HepG2 (cell line): ENCODE data around the gene DLG2. TPM values are rescaled to one million over a fixed set of nuclear protein-coding genes. Genes with fewer than 3 reads are reported as not detected.

Experiments used
- ARNT2 ChIP-seq: sonication (generic); formaldehyde crosslinking; IDR thresholded peaks from 2 replicates; pipeline ENCODE4 v1.8.0; 2022; ENCODE audit warnings: mild to moderate bottlenecking, low read depth, missing genetic modification reagents, moderate library complexity
- HOMEZ ChIP-seq: IDR thresholded peaks from 2 replicates; pipeline ENCODE4 v1.6.1; 2016; ENCODE audit warnings: low read depth
- PAF1 ChIP-seq: IDR thresholded peaks from 2 replicates; pipeline ENCODE4 v1.6.1; 2016; ENCODE audit warnings: missing genetic modification reagents, missing compliant biosample characterization
- PRDM15 ChIP-seq: sonication (generic); formaldehyde crosslinking; IDR thresholded peaks from 2 replicates; pipeline ENCODE4 v1.4.0; 2020; ENCODE audit warnings: missing genetic modification reagents
- STAT6 ChIP-seq: sonication (generic); formaldehyde crosslinking; IDR thresholded peaks from 2 replicates; pipeline ENCODE4 v1.4.0; 2020; ENCODE audit warnings: missing genetic modification reagents, mild to moderate bottlenecking, borderline replicate concordance
- ZNF34 ChIP-seq: sonication (generic); formaldehyde crosslinking; IDR thresholded peaks from 2 replicates; pipeline ENCODE4 v1.4.0; 2020; ENCODE audit warnings: mild to moderate bottlenecking, missing genetic modification reagents, borderline replicate concordance
- polyA plus RNA-seq, 8 experiments: library from polyadenylated mRNA; depleted of rRNA in 3 of 8; stranded (reverse) in 7 of 8; unstranded in 1 of 8; fragments of >200 nt; fragmentation: Illumina TruSeq in 4 of 8; extraction: Trizol in 4 of 8; gene quantifications; 2 replicates each; pipeline versions ENCODE4 v1.2.1 to v1.2.3, GENCODE V29; 2011 to 2016; ENCODE audit warnings: low read depth in 4 of 8, missing spikeins in 1 of 8, mixed read lengths in 1 of 8; ENCODE audit not compliant: insufficient read depth in 1 of 8
- total RNA-seq, 5 experiments: library from RNA; depleted of rRNA; stranded (reverse); fragments of >200 nt; fragmentation: Illumina TruSeq; extraction: Trizol; gene quantifications; 2 replicates each; pipeline ENCODE4 v1.2.3, GENCODE V29; 2016; ENCODE audit warnings: low read depth in 1 of 5
- TF ChIP-seq, protein P1 (sequence below): sonication (generic); formaldehyde crosslinking; IDR thresholded peaks from 2 replicates; pipeline ENCODE4 v1.5.0; 2020; ENCODE audit warnings: missing genetic modification reagents, mild to moderate bottlenecking, borderline replicate concordance
- TF ChIP-seq, protein P2 (sequence below): IDR thresholded peaks from 2 replicates; pipeline ENCODE4 v1.6.1; 2016; ENCODE audit warnings: low read depth, control low read depth
- TF ChIP-seq, protein P3 (sequence below): sonication (generic); formaldehyde crosslinking; IDR thresholded peaks from 2 replicates; pipeline ENCODE4 v1.5.0; 2020; ENCODE audit warnings: mild to moderate bottlenecking, missing genetic modification reagents, borderline replicate concordance

Gene DLG2
- total and polyA plus RNA-seq, 2 of the 13 experiments (the other 11 are each of a cell fraction or from before 2014, with no cell fraction given) = 0.46 to 1.0 TPM

DNA sequence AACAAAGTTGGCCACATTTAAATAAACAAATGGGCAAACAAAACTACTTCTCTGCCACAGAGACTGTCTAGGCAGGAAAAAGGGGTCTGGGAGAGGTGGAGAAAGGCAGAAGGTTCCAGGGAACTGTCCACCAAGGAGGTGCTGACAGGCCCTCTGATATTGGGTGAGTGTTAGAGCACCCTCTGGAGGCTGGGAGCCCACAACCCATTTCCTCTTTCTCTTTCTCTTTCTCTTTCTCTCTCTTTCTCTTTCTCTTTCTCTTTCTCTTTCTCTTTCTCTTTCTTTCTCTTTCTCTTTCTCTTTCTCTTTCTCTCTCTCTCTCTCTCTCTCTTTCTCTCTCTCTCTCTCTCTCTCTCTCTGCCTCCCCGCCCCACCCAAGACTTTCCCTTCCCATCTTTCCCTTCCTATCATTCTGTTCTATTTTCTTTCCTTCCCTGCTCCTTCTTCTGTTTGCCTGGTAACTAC is 912.8 kb downstream of the DLG2 start (continued):
- TF ChIP-seq, protein P1, sequence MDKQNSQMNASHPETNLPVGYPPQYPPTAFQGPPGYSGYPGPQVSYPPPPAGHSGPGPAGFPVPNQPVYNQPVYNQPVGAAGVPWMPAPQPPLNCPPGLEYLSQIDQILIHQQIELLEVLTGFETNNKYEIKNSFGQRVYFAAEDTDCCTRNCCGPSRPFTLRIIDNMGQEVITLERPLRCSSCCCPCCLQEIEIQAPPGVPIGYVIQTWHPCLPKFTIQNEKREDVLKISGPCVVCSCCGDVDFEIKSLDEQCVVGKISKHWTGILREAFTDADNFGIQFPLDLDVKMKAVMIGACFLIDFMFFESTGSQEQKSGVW (CRISPR knock-in tag) = no peak
- TF ChIP-seq, protein P2, sequence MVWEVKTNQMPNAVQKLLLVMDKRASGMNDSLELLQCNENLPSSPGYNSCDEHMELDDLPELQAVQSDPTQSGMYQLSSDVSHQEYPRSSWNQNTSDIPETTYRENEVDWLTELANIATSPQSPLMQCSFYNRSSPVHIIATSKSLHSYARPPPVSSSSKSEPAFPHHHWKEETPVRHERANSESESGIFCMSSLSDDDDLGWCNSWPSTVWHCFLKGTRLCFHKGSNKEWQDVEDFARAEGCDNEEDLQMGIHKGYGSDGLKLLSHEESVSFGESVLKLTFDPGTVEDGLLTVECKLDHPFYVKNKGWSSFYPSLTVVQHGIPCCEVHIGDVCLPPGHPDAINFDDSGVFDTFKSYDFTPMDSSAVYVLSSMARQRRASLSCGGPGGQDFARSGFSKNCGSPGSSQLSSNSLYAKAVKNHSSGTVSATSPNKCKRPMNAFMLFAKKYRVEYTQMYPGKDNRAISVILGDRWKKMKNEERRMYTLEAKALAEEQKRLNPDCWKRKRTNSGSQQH (CRISPR knock-in tag) = no peak
- TF ChIP-seq ARNT2 (CRISPR knock-in tag) = no peak
- TF ChIP-seq PRDM15 (CRISPR knock-in tag) = no peak
- no peak for TF ChIP-seq ZNF34 (CRISPR knock-in tag)
- no peak for TF ChIP-seq HOMEZ (CRISPR knock-in tag)
- TF ChIP-seq STAT6 (CRISPR knock-in tag) = no peak
- TF ChIP-seq PAF1 = no peak
- TF ChIP-seq, protein P3, sequence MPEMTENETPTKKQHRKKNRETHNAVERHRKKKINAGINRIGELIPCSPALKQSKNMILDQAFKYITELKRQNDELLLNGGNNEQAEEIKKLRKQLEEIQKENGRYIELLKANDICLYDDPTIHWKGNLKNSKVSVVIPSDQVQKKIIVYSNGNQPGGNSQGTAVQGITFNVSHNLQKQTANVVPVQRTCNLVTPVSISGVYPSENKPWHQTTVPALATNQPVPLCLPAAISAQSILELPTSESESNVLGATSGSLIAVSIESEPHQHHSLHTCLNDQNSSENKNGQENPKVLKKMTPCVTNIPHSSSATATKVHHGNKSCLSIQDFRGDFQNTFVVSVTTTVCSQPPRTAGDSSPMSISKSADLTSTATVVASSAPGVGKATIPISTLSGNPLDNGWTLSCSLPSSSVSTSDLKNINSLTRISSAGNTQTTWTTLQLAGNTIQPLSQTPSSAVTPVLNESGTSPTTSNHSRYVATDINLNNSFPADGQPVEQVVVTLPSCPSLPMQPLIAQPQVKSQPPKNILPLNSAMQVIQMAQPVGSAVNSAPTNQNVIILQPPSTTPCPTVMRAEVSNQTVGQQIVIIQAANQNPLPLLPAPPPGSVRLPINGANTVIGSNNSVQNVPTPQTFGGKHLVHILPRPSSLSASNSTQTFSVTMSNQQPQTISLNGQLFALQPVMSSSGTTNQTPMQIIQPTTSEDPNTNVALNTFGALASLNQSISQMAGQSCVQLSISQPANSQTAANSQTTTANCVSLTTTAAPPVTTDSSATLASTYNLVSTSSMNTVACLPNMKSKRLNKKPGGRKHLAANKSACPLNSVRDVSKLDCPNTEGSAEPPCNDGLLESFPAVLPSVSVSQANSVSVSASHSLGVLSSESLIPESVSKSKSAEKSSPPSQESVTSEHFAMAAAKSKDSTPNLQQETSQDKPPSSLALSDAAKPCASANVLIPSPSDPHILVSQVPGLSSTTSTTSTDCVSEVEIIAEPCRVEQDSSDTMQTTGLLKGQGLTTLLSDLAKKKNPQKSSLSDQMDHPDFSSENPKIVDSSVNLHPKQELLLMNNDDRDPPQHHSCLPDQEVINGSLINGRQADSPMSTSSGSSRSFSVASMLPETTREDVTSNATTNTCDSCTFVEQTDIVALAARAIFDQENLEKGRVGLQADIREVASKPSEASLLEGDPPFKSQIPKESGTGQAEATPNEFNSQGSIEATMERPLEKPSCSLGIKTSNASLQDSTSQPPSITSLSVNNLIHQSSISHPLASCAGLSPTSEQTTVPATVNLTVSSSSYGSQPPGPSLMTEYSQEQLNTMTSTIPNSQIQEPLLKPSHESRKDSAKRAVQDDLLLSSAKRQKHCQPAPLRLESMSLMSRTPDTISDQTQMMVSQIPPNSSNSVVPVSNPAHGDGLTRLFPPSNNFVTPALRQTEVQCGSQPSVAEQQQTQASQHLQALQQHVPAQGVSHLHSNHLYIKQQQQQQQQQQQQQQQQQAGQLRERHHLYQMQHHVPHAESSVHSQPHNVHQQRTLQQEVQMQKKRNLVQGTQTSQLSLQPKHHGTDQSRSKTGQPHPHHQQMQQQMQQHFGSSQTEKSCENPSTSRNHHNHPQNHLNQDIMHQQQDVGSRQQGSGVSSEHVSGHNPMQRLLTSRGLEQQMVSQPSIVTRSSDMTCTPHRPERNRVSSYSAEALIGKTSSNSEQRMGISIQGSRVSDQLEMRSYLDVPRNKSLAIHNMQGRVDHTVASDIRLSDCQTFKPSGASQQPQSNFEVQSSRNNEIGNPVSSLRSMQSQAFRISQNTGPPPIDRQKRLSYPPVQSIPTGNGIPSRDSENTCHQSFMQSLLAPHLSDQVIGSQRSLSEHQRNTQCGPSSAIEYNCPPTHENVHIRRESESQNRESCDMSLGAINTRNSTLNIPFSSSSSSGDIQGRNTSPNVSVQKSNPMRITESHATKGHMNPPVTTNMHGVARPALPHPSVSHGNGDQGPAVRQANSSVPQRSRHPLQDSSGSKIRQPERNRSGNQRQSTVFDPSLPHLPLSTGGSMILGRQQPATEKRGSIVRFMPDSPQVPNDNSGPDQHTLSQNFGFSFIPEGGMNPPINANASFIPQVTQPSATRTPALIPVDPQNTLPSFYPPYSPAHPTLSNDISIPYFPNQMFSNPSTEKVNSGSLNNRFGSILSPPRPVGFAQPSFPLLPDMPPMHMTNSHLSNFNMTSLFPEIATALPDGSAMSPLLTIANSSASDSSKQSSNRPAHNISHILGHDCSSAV (CRISPR knock-in tag) = no peak
